Stimulated activated CD4-positive, alpha-beta T cell treated with anti-CD3 and anti-CD28 coated beads, Interleukin-1b, Interleukin-23, amount 100 ng/mL, for 4 hours (primary cell): ENCODE data around the gene SKIC8.

Experiments
- DNase-seq, 2 donors: peaks; one replicate each; pipeline ENCODE4 v3.0.0-alpha.2; 2020; ENCODE audit warnings: low read depth in 2 of 2

Gene SKIC8

DNA sequence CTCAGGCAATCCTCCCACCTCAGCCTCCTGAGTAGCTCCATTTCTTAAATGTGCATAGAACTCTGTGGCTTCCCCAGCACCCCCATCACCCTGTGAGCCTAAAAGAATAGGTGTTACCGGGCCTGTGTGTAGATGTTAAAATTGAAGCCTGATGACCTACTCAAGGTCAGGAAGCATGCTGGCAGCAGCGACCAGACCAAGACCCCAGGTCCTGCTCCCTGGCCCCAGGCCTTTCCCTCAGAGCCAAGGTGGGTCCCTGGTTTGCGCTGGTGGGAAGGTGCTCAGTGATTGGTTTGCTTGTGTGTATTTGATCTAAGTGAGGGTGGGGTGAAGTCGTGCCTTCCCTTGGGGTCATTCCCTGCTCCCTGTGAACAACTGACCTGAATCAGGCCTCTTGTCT is 22.4 kb upstream of the SKIC8 start:
- no peak for DNase-seq

DNA sequence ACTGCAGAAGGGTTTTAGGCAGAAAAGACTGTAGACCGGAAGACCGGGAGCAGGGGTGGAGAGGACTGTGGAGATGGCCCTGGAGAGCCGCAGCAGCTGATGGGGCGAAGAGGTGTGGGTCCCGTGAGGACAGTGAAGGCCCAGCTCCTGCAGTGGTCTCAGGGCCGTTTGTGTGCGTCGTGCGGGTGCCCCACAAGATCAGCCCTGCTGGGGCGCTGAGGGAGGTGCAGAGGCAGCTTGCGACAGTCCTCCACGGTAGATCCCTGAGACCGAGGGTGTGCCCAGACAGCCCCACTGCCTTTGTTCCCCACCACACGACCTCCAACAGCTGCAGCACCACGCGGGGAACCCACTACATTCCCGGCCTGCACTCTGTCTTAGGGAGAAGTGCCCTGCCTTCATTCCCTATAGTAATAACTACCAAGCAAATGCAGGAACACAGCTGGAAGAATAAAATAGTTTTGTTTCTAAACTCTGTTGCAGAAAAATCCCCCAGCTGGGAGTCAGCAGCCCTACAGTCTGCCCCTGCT is 21.7 kb upstream of the SKIC8 start:
- DNase-seq = no peak

DNA sequence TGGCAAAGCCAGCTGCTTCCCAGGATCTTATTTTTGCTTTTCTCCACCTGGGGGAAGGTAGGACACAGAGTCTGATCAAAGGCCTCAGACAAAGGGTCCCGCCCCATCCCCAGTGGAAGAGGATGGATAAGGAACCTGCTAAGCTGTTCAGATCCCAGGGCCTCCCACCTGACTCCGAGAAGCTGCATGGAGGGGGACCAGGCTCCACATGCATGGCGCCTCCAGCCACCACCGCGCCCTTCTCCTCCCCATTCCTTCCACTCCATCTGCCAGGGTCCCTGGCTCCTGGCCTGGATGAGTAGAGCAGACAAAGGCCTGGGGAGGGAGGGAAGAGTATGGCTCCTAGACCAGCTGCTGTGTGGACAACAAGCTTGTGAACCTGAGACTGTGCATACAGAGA is 20.8 kb upstream of the SKIC8 start:
- DNase-seq = no peak

DNA sequence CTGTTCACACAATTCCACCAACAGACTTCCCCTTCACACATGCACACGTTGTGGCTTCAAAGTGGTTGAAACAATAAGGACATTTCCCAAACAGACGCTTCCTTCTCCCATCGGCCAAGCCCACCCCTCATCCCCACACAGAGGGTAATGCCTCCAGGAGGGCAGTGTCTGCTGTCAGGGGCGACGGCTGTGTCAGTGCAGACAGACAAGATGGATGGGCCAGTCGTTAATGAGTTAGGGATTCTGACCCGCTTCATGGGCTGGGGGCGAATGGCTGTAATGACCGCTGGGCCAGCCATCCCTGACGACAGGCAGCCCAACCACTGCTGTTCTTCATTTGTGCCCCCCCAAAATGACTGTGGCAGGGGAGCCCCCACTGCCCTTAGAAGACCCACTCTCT is 20.2 kb upstream of the SKIC8 start:
- DNase-seq = no peak

DNA sequence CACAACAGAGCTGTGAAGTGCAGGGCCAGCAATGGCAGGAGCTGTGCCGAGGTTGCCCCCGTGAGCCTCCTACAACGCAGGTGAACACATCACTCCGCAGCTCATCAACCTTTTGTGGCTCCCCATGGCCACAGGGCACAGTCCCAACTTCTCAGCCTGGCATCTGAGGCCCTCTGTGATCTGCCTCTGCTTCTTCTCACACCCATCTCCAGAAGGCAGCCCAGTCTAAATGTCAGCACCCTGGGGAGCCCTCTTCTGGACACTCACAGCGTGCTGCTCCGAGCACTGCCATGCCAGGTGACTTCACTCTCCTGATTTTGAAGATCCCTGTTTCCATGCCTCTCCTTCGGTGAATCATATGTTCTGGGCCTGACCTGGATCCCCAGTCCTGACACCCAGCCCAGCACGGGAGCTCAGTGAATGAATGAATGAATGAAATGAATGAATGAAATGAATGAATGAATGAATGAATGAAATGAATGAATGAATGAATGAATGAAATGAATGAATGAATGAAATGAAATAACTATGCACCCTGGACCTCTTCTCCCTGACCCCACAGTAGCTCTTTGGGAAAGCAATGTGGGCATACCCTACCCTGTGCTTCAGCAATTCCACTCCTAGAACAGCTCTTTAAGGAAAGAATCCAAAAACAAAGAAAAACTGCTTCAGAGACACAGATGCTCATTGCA is 17.9 kb upstream of the SKIC8 start:
- DNase-seq = no peak

DNA sequence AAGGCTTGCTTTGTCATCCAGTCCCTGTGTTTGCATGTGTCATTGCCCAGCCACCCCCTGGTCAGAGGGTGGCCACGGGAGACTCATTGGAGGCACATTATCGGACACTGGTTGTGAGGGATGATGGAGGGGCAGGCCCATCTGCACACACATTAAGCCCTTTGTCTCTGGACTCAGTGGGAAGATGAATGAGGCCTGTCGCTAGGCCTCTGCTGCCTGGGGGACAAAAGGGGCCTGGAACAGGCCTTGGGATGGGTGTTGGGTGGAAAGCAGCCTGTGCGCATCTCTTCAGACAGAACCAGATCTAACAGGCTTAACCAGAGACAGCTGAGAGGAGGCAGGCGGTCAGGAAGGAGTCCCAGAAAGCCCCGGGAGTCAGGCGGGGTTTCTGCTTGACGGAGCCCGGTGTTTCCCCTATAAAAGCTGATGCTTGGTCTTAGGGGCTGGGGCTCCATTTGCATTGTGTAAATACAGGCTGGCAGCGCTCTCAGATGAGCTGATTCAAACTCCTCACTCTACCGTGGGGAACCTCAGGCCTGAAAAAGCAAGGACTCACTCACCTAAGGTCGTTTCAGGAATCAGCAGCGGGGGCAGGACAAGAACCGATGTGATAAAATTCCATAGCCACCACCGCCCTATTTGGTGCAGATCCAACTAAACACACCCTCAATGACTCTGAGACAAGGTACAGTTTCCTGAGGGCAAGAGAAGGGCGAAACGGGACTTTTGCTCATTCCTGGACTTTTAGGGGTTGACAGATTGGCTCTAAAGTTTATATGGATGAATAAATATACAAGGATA is 17.1 kb upstream of the SKIC8 start:
- DNase-seq = no peak

DNA sequence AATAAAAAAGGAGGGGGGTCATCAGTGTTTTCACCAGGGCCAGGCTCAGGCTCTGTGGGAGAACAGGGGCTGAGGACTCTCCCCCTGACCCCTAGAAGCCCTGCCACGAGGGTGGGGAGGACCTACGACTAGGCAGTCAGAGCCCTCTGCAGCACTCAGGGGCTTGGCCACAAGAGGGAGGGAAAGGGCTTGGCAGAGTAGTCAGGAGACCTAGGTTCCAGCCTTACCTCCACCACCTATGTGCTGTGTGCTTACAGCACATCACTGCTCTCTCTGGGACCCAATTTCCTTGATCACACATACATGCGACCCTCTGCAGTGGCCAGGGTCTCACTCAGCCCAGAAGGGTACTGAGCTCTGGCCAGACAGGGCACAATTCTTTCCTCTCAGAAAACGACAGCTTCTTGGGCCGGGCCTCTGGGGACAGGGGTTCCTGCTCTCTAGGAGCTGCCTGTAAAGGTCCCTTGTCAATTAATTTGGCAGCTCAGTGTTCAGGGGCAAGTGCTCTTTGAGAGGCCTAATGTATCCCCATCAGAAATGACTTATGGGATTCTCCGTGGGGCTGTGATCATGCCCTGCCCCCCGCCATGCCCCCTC is 16.4 kb upstream of the SKIC8 start:
- no peak for DNase-seq

DNA sequence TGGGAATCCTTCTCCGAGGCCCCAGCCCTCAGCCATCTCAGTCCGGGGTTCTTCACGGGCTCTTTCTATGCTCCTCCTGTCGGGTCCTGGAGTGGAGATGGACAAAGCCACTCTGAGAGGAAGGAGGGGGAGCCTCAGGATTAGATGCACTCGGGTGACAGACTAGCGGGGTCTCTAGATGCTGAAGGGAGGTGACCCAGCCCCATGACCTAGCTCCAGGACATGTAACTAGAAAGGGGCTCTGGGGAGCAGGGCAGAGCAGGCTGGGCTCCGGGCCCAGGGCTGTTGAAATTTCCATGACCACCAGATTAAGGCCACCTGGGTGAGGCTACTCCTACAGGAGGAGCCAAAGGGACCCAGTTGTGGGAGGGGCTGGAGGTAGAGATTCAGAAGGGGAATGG is 14.8 kb upstream of the SKIC8 start:
- DNase-seq = no peak

DNA sequence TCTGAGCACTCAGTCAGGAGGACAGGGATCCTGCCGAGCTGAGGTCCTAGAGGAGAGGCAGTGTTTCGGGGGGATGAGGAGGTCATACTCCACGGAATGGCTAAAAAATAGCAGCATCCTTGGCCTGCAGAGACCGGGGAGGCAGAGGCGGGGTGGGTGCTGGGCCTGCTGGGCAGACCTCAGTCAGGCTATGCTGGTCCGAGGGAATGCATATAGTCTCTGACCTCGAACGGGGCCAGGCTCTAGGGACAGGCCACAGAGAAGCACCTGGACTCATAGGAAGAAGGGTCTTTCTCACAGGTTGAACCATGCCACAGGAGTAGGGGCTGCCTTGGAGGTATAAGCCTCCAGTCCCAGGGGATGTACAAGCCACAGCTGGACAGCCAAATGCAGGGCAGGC is 14.0 kb upstream of the SKIC8 start:
- DNase-seq = no peak

DNA sequence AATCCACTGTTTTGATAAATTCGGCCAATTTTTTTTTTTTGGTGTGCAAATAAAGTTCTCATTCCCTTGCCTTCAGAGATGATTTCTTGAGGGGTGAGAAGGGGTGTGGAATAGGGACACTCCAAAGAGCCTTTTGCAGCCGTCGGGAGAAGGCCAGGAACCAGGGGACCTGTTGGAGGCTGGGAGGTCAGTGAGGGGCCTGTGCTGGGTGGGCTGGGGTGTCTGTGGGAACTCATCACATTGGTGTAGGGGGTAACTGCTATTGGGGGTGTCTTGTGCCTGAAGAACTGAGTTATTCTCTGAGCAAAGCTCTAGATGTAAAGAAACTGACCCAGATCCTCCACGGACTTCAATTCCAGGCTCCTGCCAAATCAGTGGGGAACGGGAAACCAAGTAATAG is 13.5 kb upstream of the SKIC8 start:
- no peak for DNase-seq

DNA sequence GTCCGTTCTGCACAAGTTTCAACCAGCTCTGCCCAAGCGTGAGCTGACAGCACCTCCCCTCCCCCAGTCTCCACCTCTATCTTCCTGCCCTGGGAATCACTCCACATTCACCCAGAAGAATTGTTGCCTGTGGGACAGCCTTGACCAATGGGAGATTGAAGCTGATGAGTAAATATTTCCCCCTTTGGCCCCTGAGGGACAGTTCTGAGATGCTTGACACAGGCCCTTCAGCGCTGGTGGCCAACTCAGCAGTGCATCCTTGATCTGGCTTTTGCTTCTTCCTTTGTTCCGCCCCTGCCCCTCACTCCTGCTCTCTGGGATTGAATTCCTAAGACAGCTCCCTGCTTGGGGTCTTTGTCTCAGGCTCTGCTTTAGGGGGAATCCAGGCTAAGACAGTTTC is 13.1 kb upstream of the SKIC8 start:
- DNase-seq = no peak

DNA sequence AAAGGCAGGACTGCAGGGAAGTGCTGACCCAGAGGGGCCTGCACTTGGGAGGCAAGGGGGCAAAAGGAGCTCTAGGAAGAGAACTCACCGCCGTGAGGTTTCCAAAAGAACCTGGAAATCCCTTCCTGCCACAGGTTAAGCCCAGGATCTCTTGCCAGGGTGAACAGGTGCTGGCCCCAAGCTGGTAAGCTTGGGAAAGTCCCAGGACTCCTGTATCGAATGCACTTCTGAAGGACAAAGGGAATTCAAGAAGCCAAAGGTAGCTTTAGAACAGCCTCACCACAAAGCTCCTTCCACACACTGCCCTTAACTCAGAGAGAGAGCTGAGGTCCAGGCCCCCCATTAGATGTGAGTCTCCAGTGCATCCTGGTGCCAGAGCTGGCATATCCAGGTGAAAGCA is 11.9 kb upstream of the SKIC8 start:
- no peak for DNase-seq

DNA sequence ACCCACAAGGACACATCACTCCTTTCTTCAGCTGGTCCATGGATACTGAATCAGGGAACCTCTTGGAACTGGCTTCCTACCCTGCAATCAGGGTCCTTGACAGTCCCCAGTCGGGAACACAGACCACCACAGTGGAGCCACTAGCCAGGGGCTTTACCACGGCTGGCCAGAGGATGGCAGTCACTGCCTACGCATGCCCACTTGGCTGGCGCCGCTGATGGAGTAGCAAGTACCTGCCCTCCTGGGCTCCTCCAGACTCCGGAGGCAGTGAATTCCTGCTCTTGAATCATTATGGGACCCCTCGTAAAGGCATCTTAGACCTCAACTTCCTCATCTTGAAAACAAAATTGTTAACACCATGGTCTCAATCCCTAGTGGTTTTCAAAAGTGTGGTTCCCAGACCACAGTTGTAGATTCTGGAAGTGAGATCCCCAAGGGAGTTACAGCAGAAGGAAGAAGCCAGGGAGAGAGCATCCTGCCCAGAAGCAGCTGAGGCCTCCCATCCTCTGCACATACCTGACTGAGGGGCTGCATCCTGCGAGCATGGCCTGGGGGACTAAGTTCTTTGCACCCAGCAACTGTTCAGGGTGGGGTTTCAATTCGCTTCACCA is 9.1 kb upstream of the SKIC8 start:
- DNase-seq = peak; percentile 2 to 34

DNA sequence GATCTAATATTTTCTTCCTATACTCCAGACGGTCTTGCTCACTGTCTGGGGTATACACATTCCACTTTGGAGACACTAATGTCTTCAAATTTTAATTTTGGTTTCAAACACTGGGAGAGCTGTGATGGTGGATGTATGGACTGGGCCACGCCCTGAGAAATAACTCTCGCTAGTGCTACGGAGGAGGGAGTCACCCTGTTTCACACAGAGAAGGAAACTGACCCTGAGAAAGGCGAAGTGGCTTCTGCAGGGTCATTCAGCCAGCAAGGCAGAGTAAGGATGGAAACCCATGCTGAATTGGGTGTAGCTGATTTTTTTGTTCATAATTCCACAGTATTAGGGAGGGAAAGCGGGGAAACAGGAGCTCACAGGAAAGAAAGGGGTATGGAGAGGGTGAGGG is 8.6 kb upstream of the SKIC8 start:
- no peak for DNase-seq

DNA sequence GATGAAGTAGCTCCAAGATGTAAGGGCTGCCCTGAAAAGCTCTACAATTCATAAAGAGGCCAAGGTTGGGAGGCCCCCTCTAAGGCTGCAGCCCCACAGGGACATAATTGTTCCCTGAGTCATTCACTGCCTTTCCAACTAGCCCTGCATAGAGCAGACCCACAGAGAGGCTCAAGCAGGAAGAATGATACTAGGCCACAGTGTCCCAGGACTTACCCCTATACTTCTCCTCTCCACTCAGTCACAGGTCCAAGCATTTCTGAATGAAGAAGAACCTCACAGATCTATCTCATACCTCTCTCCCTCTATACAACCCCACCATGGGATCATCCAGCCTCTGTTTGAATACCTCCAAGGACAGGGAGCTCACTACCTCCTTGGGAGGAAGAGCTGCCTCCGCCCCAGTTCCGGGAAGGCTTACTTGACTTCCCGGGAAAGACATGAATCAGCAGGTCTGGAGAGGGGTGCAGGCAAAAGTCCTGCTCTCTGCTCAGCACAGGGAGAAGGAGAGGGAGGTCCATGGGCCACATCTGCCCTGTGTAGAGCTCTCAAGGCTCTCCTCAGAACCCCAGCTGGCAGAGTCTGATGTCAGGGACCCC is 6.9 kb upstream of the SKIC8 start:
- no peak for DNase-seq

DNA sequence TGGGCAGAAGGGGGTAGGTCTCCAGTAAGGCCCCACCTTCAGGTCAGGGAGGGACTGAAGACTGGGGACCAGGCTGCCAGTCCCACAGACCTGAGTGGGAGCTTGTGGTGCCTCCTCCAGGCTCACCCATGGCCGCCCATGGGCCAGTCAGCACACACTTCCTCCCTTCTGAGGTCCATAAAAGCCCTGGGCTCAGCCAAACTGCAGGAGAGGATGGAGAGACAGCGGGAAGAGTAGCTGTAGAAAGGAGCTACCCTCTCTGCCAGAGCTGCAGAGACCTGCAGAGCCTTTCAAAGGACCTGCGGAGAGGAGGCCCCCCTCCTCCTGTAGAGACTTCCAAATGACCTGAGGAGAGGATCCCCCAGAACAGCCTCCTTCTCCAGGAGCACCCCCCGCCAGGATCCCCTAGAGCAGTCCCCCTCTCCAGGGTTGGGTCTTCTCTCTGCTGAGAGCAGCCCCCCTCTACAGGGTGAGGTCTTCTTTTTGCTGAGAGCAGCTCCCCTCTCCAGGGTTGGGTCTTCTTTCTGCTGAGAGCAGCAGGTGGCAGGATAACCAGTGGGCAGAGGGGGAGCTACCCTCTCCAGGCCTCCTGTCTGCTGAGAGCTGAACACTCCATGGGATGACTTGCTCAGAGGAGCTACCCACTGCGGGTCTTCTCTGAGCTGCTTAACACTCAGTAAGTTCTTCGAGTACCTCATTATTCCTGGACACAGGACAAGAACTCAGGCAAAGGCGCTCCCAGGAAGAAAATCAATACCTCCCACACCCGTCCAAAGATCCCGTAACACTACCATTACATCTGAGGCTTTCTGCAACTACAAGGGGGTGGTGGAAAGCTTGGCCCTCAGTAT is 5.0 kb upstream of the SKIC8 start:
- no peak for DNase-seq

DNA sequence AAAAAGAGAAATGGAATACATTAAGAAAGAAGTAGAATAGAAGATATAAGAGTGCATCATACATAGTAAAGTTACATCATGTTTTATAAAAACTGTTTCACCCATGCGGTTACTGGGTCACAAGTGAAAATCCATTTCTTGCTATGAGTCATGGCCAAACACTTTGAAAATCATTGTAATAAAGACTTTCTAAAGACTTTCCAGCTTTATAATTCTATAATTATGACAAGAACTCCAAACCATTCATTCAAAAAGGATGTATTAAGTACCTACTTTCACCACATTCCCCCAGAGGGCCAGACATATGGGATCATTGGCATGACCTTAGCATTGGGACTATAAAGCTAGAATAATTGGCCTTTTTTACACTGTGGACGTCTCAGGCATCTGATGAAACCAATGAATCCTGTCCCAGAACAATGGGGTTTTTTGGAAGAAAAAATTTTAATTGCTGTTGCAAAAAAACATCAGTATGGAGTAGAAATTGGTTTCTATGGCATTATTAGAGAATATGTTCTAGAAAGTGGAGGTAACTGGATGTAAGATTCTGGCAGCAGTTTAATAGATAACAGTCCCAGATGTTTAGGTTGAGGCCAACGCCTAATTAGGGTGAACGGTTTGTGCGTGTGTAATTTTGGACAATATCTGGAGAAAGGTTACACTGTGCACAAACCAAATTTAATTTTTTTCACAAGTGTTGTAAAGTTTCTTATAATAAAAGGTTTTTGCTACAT is 3.3 kb upstream of the SKIC8 start:
- DNase-seq = no peak

DNA sequence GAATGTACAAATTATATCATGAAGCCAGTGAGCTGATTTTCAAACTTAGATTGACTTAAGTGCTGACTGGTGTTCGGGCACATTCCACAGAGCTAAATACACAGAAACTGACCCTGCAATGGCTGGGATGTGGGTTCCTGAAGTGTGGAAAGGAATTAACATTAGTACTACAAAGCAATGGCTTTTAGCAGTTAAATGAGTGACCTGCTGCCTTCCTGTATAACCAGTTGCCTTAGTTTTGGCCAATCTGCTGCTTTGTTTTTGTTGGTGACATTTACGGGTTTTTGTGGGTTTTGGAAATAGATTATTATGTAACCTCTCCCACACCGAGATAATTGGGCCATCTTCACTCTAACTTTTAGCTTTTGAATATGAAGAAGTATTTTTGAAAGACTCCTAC is 2.4 kb upstream of the SKIC8 start:
- DNase-seq = no peak

DNA sequence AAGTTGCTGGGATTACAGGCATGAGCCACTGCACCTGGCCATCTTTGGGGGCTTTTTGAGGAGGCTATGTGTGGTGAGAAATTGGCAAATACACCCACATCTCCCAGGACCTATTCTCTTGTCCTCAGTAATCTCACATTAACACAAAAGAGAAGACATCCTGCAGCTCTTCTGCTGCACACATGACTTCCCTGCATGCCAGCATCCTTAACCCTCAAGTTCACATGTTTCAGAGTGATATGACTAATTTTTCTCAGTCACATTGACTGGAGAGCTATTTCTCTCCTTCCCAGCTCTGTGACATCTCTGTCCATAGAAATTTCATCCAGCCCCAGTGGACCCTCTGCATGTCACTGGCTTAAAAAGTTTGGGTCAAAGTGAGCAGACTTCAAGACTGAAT is 1.9 kb upstream of the SKIC8 start:
- no peak for DNase-seq

DNA sequence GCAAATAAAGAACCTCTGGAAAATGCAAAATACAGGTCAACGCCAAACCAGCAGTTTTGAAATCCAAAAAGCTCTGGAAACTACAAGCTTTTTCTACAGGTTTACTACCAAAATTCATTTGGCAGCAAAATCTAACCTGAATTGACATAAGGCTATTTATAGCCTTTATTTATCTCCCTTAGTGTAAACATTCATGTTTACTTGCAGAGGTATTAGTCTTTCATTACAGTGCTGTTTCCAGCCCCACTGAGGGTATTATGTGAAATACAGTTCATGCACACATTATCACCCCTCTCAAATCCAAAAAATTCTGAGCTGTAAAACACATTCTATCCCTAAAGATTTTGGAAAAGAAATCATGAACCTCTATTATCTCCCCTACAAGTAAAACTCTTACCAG is 7.2 kb downstream of the SKIC8 start:
- DNase-seq = no peak

DNA sequence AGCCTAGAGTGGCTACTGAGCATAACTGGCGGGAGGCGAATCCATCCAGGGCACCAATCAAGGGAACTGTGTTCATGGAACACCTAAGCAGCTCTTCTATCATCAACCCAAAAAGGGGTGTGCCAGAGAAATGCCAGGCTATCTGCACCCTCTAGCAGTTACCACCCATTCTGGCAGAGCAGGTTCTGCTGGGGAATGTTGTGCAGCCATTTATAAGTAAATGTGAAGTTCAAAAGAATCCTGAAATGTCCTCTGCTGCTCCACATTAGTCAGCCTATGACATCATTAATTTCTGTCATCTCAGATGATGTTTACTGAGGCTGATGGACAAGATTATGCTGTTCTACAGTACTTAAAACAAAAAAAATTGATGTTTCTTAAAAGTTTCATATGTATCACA is 7.7 kb downstream of the SKIC8 start:
- no peak for DNase-seq
